Measurements from ENCODE around the gene EGFL7.

GRCh38 chr9:136719195-136719880 lies 56.6 kb downstream of the EGFL7 start:
- TF ChIP-seq CTCF (IDR thresholded peaks at IDR 0.05) (no peak), POLR2A (IDR thresholded peaks at IDR 0.05) (no peak)

All from uterus (tissue), 2 donors.